Liver (tissue), 9 donors: ENCODE data around the gene PKNOX1. TPM values are rescaled to one million over a fixed set of nuclear protein-coding genes. Genes with fewer than 3 reads are reported as not detected.

Source experiments
- DNase-seq: peaks from one replicate; pipeline ENCODE4 v3.0.0-alpha.2; 2017; ENCODE audit warnings: low spot score
- H3K27ac ChIP-seq, 2 donors: one replicate each; pipeline ENCODE4 v1.7.0; 2013; ENCODE audit warnings: inconsistent platforms in 2 of 2, low read length in 2 of 2, control low read depth in 1 of 2, low read depth in 1 of 2, mild to moderate bottlenecking in 1 of 2
- H3K27me3 ChIP-seq, 4 donors: one replicate each; pipeline versions ENCODE4 v1.6.1 to v1.7.0; 2013; ENCODE audit warnings: low read length in 3 of 4, inconsistent platforms in 1 of 4, mild to moderate bottlenecking in 1 of 4, moderate library complexity in 1 of 4; ENCODE audit not compliant: control insufficient read depth in 4 of 4, insufficient read depth in 4 of 4
- H3K36me3 ChIP-seq, 4 donors: one replicate each; pipeline versions ENCODE4 v1.6.1 to v1.7.0; 2013; ENCODE audit warnings: low read length in 3 of 4, mild to moderate bottlenecking in 3 of 4, low read depth in 1 of 4, moderate library complexity in 1 of 4; ENCODE audit not compliant: control insufficient read depth in 4 of 4, insufficient read depth in 3 of 4
- H3K4me1 ChIP-seq, 4 donors: one replicate each; pipeline versions ENCODE4 v1.6.1 to v1.7.0; 2013; ENCODE audit warnings: low read length in 3 of 4, mild to moderate bottlenecking in 3 of 4, moderate library complexity in 1 of 4; ENCODE audit not compliant: control insufficient read depth in 4 of 4, insufficient read depth in 4 of 4
- H3K4me3 ChIP-seq, 3 donors: one replicate each; pipeline versions ENCODE4 v1.6.1 to v1.7.0; 2013; ENCODE audit warnings: low read length in 3 of 3, control low read depth in 1 of 3, low read depth in 1 of 3, mild to moderate bottlenecking in 1 of 3
- H3K9ac ChIP-seq, 2 donors: one replicate each; pipeline ENCODE4 v1.7.0; 2013; ENCODE audit warnings: low read length in 2 of 2, mild to moderate bottlenecking in 2 of 2, moderate library complexity in 2 of 2, control low read depth in 1 of 2, low read depth in 1 of 2
- H3K9me3 ChIP-seq, 4 donors: one replicate each; pipeline versions ENCODE4 v1.6.1 to v1.7.0; 2013; ENCODE audit warnings: low read length in 3 of 4; ENCODE audit not compliant: control insufficient read depth in 4 of 4
- EGR1 ChIP-seq, 2 donors: IDR thresholded peaks; 2 replicates each; pipeline ENCODE4 v1.6.1; 2016 to 2018; ENCODE audit warnings: antibody characterized with exemption in 2 of 2, low read depth in 2 of 2
- FOXA1 ChIP-seq: IDR thresholded peaks from 2 replicates; pipeline ENCODE4 v1.6.1; 2016; ENCODE audit warnings: antibody characterized with exemption
- FOXA2 ChIP-seq: IDR thresholded peaks from 2 replicates; pipeline ENCODE4 v1.6.1; 2016; ENCODE audit warnings: antibody characterized with exemption
- GABPA ChIP-seq, 2 donors: IDR thresholded peaks in 1 of 2; conservative IDR thresholded peaks in 1 of 2; 2 replicates each; pipeline ENCODE4 v1.6.1; 2016; ENCODE audit warnings: antibody characterized with exemption in 2 of 2, mild to moderate bottlenecking in 1 of 2, moderate library complexity in 1 of 2
- HNF4A ChIP-seq, 2 donors: conservative IDR thresholded peaks; 2 replicates each; pipeline ENCODE4 v1.6.1; 2016; ENCODE audit warnings: antibody characterized with exemption in 2 of 2, mild to moderate bottlenecking in 2 of 2
- HNF4G ChIP-seq: IDR thresholded peaks from 2 replicates; pipeline ENCODE4 v1.6.1; 2016; ENCODE audit warnings: antibody characterized with exemption
- JUND ChIP-seq, 2 donors: IDR thresholded peaks; 2 replicates each; pipeline ENCODE4 v1.6.1; 2016; ENCODE audit warnings: antibody characterized with exemption in 2 of 2
- MAX ChIP-seq: IDR thresholded peaks from 2 replicates; pipeline ENCODE4 v1.6.1; 2016; ENCODE audit warnings: antibody characterized with exemption
- NR2F2 ChIP-seq: IDR thresholded peaks from 2 replicates; pipeline ENCODE4 v1.6.1; 2016; ENCODE audit warnings: antibody characterized with exemption
- RAD21 ChIP-seq, 2 donors: IDR thresholded peaks; 2 replicates each; pipeline ENCODE4 v1.6.1; 2016; ENCODE audit warnings: antibody characterized with exemption in 2 of 2, mild to moderate bottlenecking in 2 of 2
- RXRA ChIP-seq, 2 donors: IDR thresholded peaks; 2 replicates each; pipeline ENCODE4 v1.6.1; 2017 to 2018; ENCODE audit warnings: antibody characterized with exemption in 2 of 2, mild to moderate bottlenecking in 1 of 2
- SP1 ChIP-seq: IDR thresholded peaks from 2 replicates; pipeline ENCODE4 v1.6.1; 2018; ENCODE audit warnings: antibody characterized with exemption, mild to moderate bottlenecking
- TAF1 ChIP-seq: conservative IDR thresholded peaks from 2 replicates; pipeline ENCODE4 v1.6.1; 2016; ENCODE audit warnings: antibody characterized with exemption, mild to moderate bottlenecking
- YY1 ChIP-seq: IDR thresholded peaks from 2 replicates; pipeline ENCODE4 v1.6.1; 2016; ENCODE audit warnings: antibody characterized with exemption, mild to moderate bottlenecking
- WGBS: extraction: QIAGEN DNeasy Blood & Tissue Kit; methylation state at CpG from one replicate; pipeline ENCODE4 v1.1.7; 2013; 5-methylcytosine and 5-hydroxymethylcytosine counted together
- polyA plus RNA-seq, 2 donors: library from polyadenylated mRNA; stranded (reverse) in 1 of 2; unstranded in 1 of 2; fragments of 200-250 nt in 1 of 2; fragments of >200 nt in 1 of 2; fragmentation: Nextera tagmentation in 1 of 2; extraction: Ambion mirVana in 1 of 2; gene quantifications; one replicate each; pipeline versions ENCODE4 v1.2.1 to v1.2.3, GENCODE V29; 2013 to 2015
- total RNA-seq, 2 donors: library from RNA; depleted of rRNA; stranded (reverse); fragments of >200 nt; gene quantifications; one replicate each; pipeline ENCODE4 v1.2.3, GENCODE V29; 2014
- TF ChIP-seq, protein P1 (sequence below): IDR thresholded peaks from 2 replicates; pipeline ENCODE4 v1.6.1; 2016; ENCODE audit warnings: antibody characterized with exemption, mild to moderate bottlenecking
- TF ChIP-seq, protein P2 (sequence below): IDR thresholded peaks from 2 replicates; pipeline ENCODE4 v1.6.1; 2016; ENCODE audit warnings: antibody characterized with exemption
- TF ChIP-seq, protein P3 (sequence below): IDR thresholded peaks from 2 replicates; pipeline ENCODE4 v1.6.1; 2016; ENCODE audit warnings: antibody characterized with exemption
- TF ChIP-seq, protein P4 (sequence below): fragments of 150-350 bp; IDR thresholded peaks from 2 replicates; pipeline ENCODE4 v1.5.1; 2017; ENCODE audit warnings: improper control_type of control experiment, low read depth, low read length; ENCODE audit not compliant: missing input control
- donor health status: healthy.
- donor health status: healthy.
- donor health status: healthy.
- donor health status: healthy.
- donor health status: healthy.

PKNOX1 gene
- total and polyA plus RNA-seq, 4 donors = 2.8 to 10.3 (median 8.0) TPM

- Histone ChIP-seq H3K27ac (no peak overlapping the region), H3K36me3 (peaks cover 10 to 45% (median 31%) of the 10 kb centered on the region in 4 donors), H3K9ac (no peak overlapping the region), H3K27me3 (no peaks in the 10 kb centered on the region), H3K4me1 (no peaks in the 10 kb centered on the region), H3K9me3 (no peaks in the 10 kb centered on the region), H3K4me3 (no peak overlapping the region)
- DNase-seq = no peak
- WGBS = 87% methylated on average over 13 of the region's 13 CpGs
- no peak for TF ChIP-seq GABPA (IDR thresholded peaks at IDR 0.05 in 1 of 2, conservative IDR thresholded peaks at IDR 0.05 in 1 of 2)
- TF ChIP-seq RAD21 (IDR thresholded peaks at IDR 0.05) = no peak
- no peak for TF ChIP-seq FOXA2
- TF ChIP-seq HNF4A (conservative IDR thresholded peaks at IDR 0.05) = no peak
- TF ChIP-seq EGR1 (IDR thresholded peaks at IDR 0.05; ENCODE audit: low read depth in 2 of 2) = no peak
- TF ChIP-seq MAX = no peak
- TF ChIP-seq HNF4G = no peak
- TF ChIP-seq, protein P1, sequence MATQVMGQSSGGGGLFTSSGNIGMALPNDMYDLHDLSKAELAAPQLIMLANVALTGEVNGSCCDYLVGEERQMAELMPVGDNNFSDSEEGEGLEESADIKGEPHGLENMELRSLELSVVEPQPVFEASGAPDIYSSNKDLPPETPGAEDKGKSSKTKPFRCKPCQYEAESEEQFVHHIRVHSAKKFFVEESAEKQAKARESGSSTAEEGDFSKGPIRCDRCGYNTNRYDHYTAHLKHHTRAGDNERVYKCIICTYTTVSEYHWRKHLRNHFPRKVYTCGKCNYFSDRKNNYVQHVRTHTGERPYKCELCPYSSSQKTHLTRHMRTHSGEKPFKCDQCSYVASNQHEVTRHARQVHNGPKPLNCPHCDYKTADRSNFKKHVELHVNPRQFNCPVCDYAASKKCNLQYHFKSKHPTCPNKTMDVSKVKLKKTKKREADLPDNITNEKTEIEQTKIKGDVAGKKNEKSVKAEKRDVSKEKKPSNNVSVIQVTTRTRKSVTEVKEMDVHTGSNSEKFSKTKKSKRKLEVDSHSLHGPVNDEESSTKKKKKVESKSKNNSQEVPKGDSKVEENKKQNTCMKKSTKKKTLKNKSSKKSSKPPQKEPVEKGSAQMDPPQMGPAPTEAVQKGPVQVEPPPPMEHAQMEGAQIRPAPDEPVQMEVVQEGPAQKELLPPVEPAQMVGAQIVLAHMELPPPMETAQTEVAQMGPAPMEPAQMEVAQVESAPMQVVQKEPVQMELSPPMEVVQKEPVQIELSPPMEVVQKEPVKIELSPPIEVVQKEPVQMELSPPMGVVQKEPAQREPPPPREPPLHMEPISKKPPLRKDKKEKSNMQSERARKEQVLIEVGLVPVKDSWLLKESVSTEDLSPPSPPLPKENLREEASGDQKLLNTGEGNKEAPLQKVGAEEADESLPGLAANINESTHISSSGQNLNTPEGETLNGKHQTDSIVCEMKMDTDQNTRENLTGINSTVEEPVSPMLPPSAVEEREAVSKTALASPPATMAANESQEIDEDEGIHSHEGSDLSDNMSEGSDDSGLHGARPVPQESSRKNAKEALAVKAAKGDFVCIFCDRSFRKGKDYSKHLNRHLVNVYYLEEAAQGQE = no peak
- TF ChIP-seq, protein P2, sequence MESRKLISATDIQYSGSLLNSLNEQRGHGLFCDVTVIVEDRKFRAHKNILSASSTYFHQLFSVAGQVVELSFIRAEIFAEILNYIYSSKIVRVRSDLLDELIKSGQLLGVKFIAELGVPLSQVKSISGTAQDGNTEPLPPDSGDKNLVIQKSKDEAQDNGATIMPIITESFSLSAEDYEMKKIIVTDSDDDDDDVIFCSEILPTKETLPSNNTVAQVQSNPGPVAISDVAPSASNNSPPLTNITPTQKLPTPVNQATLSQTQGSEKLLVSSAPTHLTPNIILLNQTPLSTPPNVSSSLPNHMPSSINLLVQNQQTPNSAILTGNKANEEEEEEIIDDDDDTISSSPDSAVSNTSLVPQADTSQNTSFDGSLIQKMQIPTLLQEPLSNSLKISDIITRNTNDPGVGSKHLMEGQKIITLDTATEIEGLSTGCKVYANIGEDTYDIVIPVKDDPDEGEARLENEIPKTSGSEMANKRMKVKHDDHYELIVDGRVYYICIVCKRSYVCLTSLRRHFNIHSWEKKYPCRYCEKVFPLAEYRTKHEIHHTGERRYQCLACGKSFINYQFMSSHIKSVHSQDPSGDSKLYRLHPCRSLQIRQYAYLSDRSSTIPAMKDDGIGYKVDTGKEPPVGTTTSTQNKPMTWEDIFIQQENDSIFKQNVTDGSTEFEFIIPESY = no peak
- no peak for TF ChIP-seq YY1
- TF ChIP-seq, protein P3, sequence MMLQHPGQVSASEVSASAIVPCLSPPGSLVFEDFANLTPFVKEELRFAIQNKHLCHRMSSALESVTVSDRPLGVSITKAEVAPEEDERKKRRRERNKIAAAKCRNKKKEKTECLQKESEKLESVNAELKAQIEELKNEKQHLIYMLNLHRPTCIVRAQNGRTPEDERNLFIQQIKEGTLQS = no peak
- TF ChIP-seq, protein P4, sequence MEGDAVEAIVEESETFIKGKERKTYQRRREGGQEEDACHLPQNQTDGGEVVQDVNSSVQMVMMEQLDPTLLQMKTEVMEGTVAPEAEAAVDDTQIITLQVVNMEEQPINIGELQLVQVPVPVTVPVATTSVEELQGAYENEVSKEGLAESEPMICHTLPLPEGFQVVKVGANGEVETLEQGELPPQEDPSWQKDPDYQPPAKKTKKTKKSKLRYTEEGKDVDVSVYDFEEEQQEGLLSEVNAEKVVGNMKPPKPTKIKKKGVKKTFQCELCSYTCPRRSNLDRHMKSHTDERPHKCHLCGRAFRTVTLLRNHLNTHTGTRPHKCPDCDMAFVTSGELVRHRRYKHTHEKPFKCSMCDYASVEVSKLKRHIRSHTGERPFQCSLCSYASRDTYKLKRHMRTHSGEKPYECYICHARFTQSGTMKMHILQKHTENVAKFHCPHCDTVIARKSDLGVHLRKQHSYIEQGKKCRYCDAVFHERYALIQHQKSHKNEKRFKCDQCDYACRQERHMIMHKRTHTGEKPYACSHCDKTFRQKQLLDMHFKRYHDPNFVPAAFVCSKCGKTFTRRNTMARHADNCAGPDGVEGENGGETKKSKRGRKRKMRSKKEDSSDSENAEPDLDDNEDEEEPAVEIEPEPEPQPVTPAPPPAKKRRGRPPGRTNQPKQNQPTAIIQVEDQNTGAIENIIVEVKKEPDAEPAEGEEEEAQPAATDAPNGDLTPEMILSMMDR = no peak
- no peak for TF ChIP-seq RXRA (IDR thresholded peaks at IDR 0.05)
- TF ChIP-seq FOXA1 = no peak
- no peak for TF ChIP-seq SP1
- TF ChIP-seq TAF1 = no peak
- TF ChIP-seq NR2F2 = no peak
- TF ChIP-seq JUND (IDR thresholded peaks at IDR 0.05) = no peak
These were observed 41.7 kb downstream of the PKNOX1 start for GRCh38 chr21:43015906-43016540.
